Upper lobe of left lung (tissue), 6 donors: Measurements from ENCODE around the gene SLC22A12. TPM values are rescaled to one million over a fixed set of nuclear protein-coding genes. Genes with fewer than 3 reads are reported as not detected.

Experiments
- ATAC-seq, 2 donors: fragments of 200-7000 bp; cut with Tn5 transposase; one replicate each; pipeline ENCODE4 v1.9.1; 2022; ENCODE audit warnings: mild to moderate bottlenecking in 2 of 2, moderate library complexity in 2 of 2; ENCODE audit not compliant: low FRiP score in 2 of 2
- DNase-seq, 2 donors: peaks; one replicate each; pipeline ENCODE4 v3.0.0-alpha.2; 2019 to 2020
- H3K27ac ChIP-seq, 4 donors: fragments of 200-600 bp; sonication (generic); one replicate each; pipeline ENCODE4 v1.5.1; 2016 to 2019
- H3K27me3 ChIP-seq, 4 donors: fragments of 200-600 bp; sonication (generic); one replicate each; pipeline ENCODE4 v1.5.1; 2017 to 2019
- H3K36me3 ChIP-seq, 4 donors: fragments of 200-600 bp; sonication (generic); one replicate each; pipeline ENCODE4 v1.5.1; 2016 to 2019
- H3K4me1 ChIP-seq, 4 donors: fragments of 200-600 bp; sonication (generic); one replicate each; pipeline ENCODE4 v1.5.1; 2018 to 2019
- H3K4me3 ChIP-seq, 4 donors: fragments of 200-600 bp; sonication (generic); one replicate each; pipeline ENCODE4 v1.5.1; 2017 to 2019; ENCODE audit warnings: mild to moderate bottlenecking in 2 of 4, moderate library complexity in 1 of 4
- H3K9me3 ChIP-seq, 4 donors: fragments of 200-600 bp; sonication (generic); one replicate each; pipeline ENCODE4 v1.5.1; 2018 to 2019
- EP300 ChIP-seq, 4 donors: sonication (generic); formaldehyde crosslinking; IDR thresholded peaks; one replicate each; pipeline ENCODE4 v1.5.1; 2017; ENCODE audit warnings: antibody characterized with exemption in 4 of 4, control low read depth in 2 of 4
- POLR2A ChIP-seq, 4 donors: fragments of 450-650 bp; IDR thresholded peaks; one replicate each; pipeline ENCODE4 v1.5.1; 2016 to 2017; ENCODE audit warnings: antibody characterized with exemption in 4 of 4, mild to moderate bottlenecking in 2 of 4
- POLR2AphosphoS5 ChIP-seq, 2 donors: sonication (generic); formaldehyde crosslinking; IDR thresholded peaks; one replicate each; pipeline ENCODE4 v1.5.1; 2017; ENCODE audit warnings: antibody characterized with exemption in 2 of 2
- WGBS, 2 donors: methylation state at CpG; one replicate each; pipeline ENCODE4 v1.1.5; 2017 to 2018; 5-methylcytosine and 5-hydroxymethylcytosine counted together
- total RNA-seq, 6 donors: library from RNA; depleted of rRNA in 4 of 6; stranded (reverse); fragments of >200 nt in 4 of 6; gene quantifications; one replicate each; pipeline versions ENCODE4 v1.1.0 to v1.2.1, GENCODE V29; 2016 to 2021
- TF ChIP-seq, protein P1 (sequence below), 6 experiments: fragments of 450-650 bp in 4 of 6; fragments of 200-600 bp in 2 of 6; sonication (generic) in 2 of 6; IDR thresholded peaks; one replicate each; pipeline ENCODE4 v1.5.1; 2016 to 2019; ENCODE audit warnings: antibody characterized with exemption in 6 of 6
- donor health status: DM: no; HTN: no; CAD: no; lungs with moderate emphysema.
- donor health status: DM: no; HTN: yes; CAD: no; lungs with severe emphysema.

The SLC22A12 gene
- total RNA-seq, 6 donors from 2014 or later, result not detected

GRCh38 chr11:64621283-64622019, 30.4 kb downstream of the SLC22A12 start:
- DNase-seq (no peak), ATAC-seq (no peak)
- Histone ChIP-seq H3K36me3 (no peaks in the 10 kb centered on the region), H3K27me3 (no peaks in the 10 kb centered on the region), H3K27ac (no peak overlapping the region), H3K9me3 (no peaks in the 10 kb centered on the region), H3K4me1 (peaks cover 0 to 12% (median 8%) of the 10 kb centered on the region in 4 donors), H3K4me3 (no peak overlapping the region)
- WGBS, 2 donors, result 69 to 72% methylated on average over 4 to 5 of the region's 5 CpGs
- TF ChIP-seq POLR2AphosphoS5 (IDR thresholded peaks at IDR 0.05) (no peak), EP300 (IDR thresholded peaks at IDR 0.05) (no peak)
- TF ChIP-seq, protein P1, sequence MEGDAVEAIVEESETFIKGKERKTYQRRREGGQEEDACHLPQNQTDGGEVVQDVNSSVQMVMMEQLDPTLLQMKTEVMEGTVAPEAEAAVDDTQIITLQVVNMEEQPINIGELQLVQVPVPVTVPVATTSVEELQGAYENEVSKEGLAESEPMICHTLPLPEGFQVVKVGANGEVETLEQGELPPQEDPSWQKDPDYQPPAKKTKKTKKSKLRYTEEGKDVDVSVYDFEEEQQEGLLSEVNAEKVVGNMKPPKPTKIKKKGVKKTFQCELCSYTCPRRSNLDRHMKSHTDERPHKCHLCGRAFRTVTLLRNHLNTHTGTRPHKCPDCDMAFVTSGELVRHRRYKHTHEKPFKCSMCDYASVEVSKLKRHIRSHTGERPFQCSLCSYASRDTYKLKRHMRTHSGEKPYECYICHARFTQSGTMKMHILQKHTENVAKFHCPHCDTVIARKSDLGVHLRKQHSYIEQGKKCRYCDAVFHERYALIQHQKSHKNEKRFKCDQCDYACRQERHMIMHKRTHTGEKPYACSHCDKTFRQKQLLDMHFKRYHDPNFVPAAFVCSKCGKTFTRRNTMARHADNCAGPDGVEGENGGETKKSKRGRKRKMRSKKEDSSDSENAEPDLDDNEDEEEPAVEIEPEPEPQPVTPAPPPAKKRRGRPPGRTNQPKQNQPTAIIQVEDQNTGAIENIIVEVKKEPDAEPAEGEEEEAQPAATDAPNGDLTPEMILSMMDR (IDR thresholded peaks at IDR 0.05), result no peak

GRCh38 chr11:64622681-64623080, 31.7 kb downstream of the SLC22A12 start:
- TF ChIP-seq POLR2A (IDR thresholded peaks at IDR 0.05), result no peak
- TF ChIP-seq, protein P1 (IDR thresholded peaks at IDR 0.05), result no peak
- no peak overlapping the region for H3K27ac ChIP-seq
- DNase-seq, result no peak
- ATAC-seq, result no peak
- H3K4me1 ChIP-seq, result peaks cover 0 to 12% (median 8%) of the 10 kb centered on the region in 4 donors
- H3K27me3 ChIP-seq, result no peaks in the 10 kb centered on the region
- no peak overlapping the region for H3K4me3 ChIP-seq
- no peaks in the 10 kb centered on the region for H3K36me3 ChIP-seq
- WGBS, 2 donors, result 97% methylated on average over 6 to 13 of the region's 19 CpGs
- no peaks in the 10 kb centered on the region for H3K9me3 ChIP-seq

GRCh38 chr11:64624883-64625481, 34.0 kb downstream of the SLC22A12 start:
- Histone ChIP-seq H3K4me1 (peaks cover 0 to 4% (median 3%) of the 10 kb centered on the region in 4 donors), H3K27ac (no peak overlapping the region), H3K27me3 (no peaks in the 10 kb centered on the region), H3K4me3 (no peak overlapping the region), H3K36me3 (no peaks in the 10 kb centered on the region), H3K9me3 (no peaks in the 10 kb centered on the region)
- ATAC-seq, result peak in 1 of 2 donors; percentile 42
- DNase-seq, result peak in 1 of 2 donors; percentile 24
- 45 to 65% methylated on average over 4 of the region's 4 CpGs for WGBS, 2 donors
- TF ChIP-seq, protein P1 (IDR thresholded peaks at IDR 0.05), result no peak
- TF ChIP-seq POLR2AphosphoS5 (IDR thresholded peaks at IDR 0.05), result no peak
- TF ChIP-seq EP300 (IDR thresholded peaks at IDR 0.05), result no peak
- no peak for TF ChIP-seq POLR2A (IDR thresholded peaks at IDR 0.05)

DNA sequence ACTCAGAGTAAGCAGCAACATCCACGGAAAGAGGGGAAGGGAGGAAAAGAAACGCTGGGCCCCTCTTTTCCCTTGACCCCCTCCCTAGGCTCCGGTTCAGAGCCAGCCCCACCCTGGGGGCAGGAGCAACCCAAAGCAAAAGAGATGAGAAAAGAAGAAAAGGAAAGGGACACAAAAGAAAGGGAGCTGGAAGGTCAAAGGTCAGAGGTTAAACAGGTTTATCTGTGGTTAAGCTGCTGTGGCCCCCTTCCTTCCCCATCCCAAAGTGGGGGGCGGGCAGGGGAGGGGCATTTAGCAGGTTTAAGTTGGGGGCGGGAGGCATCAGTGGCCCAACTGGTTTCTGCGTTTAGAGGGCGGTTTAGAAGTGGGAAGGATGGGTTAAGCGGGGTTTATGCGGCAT, 35.6 kb downstream of the SLC22A12 start:
- Histone ChIP-seq H3K4me1 (peaks cover 0 to 4% (median 0%) of the 10 kb centered on the region in 4 donors), H3K27ac (no peak overlapping the region), H3K27me3 (no peaks in the 10 kb centered on the region), H3K4me3 (no peak overlapping the region), H3K9me3 (no peaks in the 10 kb centered on the region), H3K36me3 (no peaks in the 10 kb centered on the region)
- WGBS, 2 donors, result 73 to 77% methylated on average over 9 of the region's 9 CpGs
- no peak for ATAC-seq
- no peak for TF ChIP-seq EP300 (IDR thresholded peaks at IDR 0.05)
- TF ChIP-seq POLR2A (IDR thresholded peaks at IDR 0.05), result no peak
- no peak for TF ChIP-seq POLR2AphosphoS5 (IDR thresholded peaks at IDR 0.05)
- TF ChIP-seq, protein P1 (IDR thresholded peaks at IDR 0.05), result no peak
- no peak for DNase-seq
